Hepatocyte (in vitro differentiated cells): Measurements from ENCODE around the gene FGGY.

Experiments
- CTCF ChIP-seq: fragments of 200-600 bp; sonication (generic); IDR thresholded peaks from 2 replicates; pipeline ENCODE4 v1.5.1; 2016; ENCODE audit warnings: antibody characterized with exemption, mild to moderate bottlenecking; ENCODE audit not compliant: poor library complexity
- EZH2 ChIP-seq: fragments of 200-600 bp; sonication (generic); IDR thresholded peaks from 2 replicates; pipeline ENCODE4 v1.6.1; 2016; ENCODE audit warnings: antibody characterized with exemption, mild to moderate bottlenecking, borderline replicate concordance
- EZH2phosphoT487 ChIP-seq: fragments of 200-600 bp; sonication (generic); IDR thresholded peaks from one replicate; pipeline ENCODE4 v1.6.1; 2018; ENCODE audit warnings: antibody characterized with exemption, mild to moderate bottlenecking, low read depth, moderate library complexity; ENCODE audit not compliant: unreplicated experiment, severe bottlenecking

- no peak for TF ChIP-seq CTCF
- no peak for TF ChIP-seq EZH2phosphoT487
- TF ChIP-seq EZH2: no peak
Observed at GRCh38 chr1:59521456-59521855, 224.6 kb downstream of the FGGY start.
